ENCODE results near the gene YJU2. TPM values are rescaled to one million over a fixed set of nuclear protein-coding genes. Genes with fewer than 3 reads are reported as not detected.
"Not testable (repeated sequence)": the region's sequence is repeated elsewhere in the genome, so short reads cannot be mapped to it uniquely, and the experiment has no call there.

YJU2 gene
- total RNA-seq, 1 experiment from 2014 or later: 26.5 TPM

- CTCF ChIA-PET: no interaction called here
- POLR2A ChIA-PET: no interaction called here
These were observed 19.1 kb upstream of the YJU2 start for GRCh38 chr19:4227771-4228170.

DNA sequence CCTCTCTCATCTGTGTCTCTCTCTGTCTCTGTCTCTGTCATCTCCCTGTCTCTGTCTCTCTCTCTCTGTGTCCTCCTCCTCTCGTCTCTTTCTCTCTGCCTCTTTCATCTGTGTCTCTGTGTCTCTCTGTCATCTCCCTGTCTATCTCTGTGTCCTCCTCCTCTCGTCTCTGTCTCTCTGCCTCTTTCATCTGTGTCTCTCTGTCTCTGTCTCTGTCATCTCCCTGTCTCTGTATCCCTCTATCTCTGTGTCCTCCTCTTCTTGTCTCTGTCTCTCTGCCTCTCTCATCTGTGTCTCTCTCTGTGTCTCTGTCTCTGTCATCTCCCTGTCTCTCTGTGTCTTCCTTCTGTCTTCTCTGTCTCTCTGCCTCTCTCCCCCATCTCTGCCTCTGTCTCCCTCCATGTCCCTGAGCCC, 18.1 kb upstream of the YJU2 start:
- ChIA-PET CTCF (interaction anchor here (1.5 to 2.9 kb wide), 2 partner anchors 39 to 89 kb away, joined by 3 to 10 read pairs; no protein-coding TSS in a partner anchor), POLR2A (no interaction called here)
- DNase-seq (ENCODE audit: low spot score) (no peak), ATAC-seq (no peak)
- TF ChIP-seq ZNF263 (CRISPR knock-in tag; IDR thresholded peaks at IDR 0.05; ENCODE audit: low read depth): no peak
- peak; percentile 29; the same call in 1 of the 2 replicates for TF ChIP-seq NFE2L1 (CRISPR knock-in tag; IDR thresholded peaks at IDR 0.05)
- Mint-ChIP-seq H3K4me3 (no peak overlapping the region), H3K9me3 (no peaks in the 10 kb centered on the region), H3K4me1 (no peaks in the 10 kb centered on the region), H3K36me3 (no peaks in the 10 kb centered on the region), H3K27ac (no peak overlapping the region), H3K27me3 (ENCODE audit: low read depth) (no peaks in the 10 kb centered on the region; the same call in 1 of the 2 replicates)

More at GRCh38 chr19:4227771-4228170, 19.1 kb upstream of the YJU2 start:
- H3K27me3 Mint-ChIP-seq (ENCODE audit: low read depth): no peaks in the 10 kb centered on the region; the same call in 1 of the 2 replicates
- H3K9me3 Mint-ChIP-seq: no peaks in the 10 kb centered on the region
- TF ChIP-seq NFE2L1 (CRISPR knock-in tag; IDR thresholded peaks at IDR 0.05) (no peak), CDX4 (CRISPR knock-in tag; IDR thresholded peaks at IDR 0.05; ENCODE audit: borderline replicate concordance) (no peak), TP53 (CRISPR knock-in tag; IDR thresholded peaks at IDR 0.05) (no peak), ESRRA (CRISPR knock-in tag; IDR thresholded peaks at IDR 0.05; ENCODE audit: borderline replicate concordance) (no peak), USF1 (CRISPR knock-in tag; IDR thresholded peaks at IDR 0.05) (no peak), HMGA2 (CRISPR knock-in tag; IDR thresholded peaks at IDR 0.05) (no peak), ZSCAN18 (CRISPR knock-in tag; IDR thresholded peaks at IDR 0.05) (no peak), MXD4 (CRISPR knock-in tag; IDR thresholded peaks at IDR 0.05; ENCODE audit: borderline replicate concordance) (no peak), TCF7 (CRISPR knock-in tag; IDR thresholded peaks at IDR 0.05; ENCODE audit: low read depth) (no peak)
- TF ChIP-seq, protein P1, sequence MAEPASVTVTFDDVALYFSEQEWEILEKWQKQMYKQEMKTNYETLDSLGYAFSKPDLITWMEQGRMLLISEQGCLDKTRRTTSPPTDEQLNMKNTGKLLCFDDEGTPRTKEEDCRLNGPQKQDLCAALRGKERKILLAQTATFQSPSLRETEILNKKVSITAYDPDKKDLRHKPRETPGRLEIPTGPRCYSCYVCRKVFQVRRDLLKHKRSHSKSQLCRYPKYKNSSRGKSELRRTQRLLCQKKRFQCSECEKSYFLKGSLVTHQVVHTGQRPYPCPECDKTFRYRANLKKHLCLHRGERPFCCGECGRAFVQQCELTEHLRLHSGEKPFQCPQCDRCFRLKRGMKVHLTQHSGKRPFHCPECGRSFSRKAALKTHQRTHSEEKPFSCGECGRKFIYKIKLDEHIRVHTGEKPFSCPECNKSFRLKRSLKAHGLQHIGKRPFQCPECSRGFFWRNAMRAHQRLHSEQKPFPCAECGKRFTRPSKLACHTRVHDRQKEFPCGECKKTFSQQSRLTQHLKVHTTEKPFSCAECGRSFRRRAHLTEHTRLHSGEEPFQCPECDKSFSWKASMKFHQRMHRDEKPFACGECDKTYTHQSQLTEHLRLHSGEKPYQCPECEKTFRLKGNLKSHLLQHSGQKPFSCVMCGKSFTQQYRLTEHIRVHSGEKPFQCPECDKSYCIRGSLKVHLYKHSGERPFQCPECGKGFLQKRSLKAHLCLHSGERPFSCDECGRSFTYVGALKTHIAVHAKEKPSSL (CRISPR knock-in tag; conservative IDR thresholded peaks at IDR 0.05): no peak
- no peaks in the 10 kb centered on the region for H3K4me1 Mint-ChIP-seq
- DNase-seq (ENCODE audit: low spot score) (no peak), ATAC-seq (no peak)
- no peak overlapping the region for H3K27ac Mint-ChIP-seq
- H3K4me3 Mint-ChIP-seq: no peak overlapping the region
- no peaks in the 10 kb centered on the region for H3K36me3 Mint-ChIP-seq

- POLR2A ChIA-PET: no interaction called here
- no peaks in the 10 kb centered on the region; the same call in 1 of the 2 replicates for H3K27me3 Mint-ChIP-seq (ENCODE audit: low read depth)
These were observed 17.5 kb upstream of the YJU2 start, which contains the start of gene EBI3 for GRCh38 chr19:4229179-4229931. EBI3 (plus strand) TSS chr19:4229523; CDS start chr19:4229551, 28 bp downstream.

DNA sequence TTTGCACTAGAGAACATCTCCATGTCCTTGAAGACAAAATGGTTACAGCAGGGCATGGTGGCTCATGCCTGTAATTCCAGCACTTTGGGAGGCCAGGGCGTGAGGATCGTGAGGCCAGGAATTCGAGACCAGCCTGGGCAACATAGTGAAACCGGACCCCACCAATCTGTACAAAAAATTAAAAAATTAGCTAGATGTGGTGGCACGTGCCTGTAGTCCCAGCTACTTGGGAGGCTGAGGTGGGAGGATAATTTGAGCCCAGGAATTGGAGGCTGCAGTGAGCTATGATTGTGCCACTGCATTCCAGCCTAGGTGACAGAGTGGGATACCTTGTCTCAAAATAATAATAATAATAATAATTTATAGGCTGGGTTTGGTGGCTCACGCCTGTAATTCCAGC, 16.6 kb upstream of the YJU2 start:
- POLR2A ChIA-PET; H3K27me3 Mint-ChIP-seq (ENCODE audit: low read depth); H3K36me3 Mint-ChIP-seq; H3K4me1 Mint-ChIP-seq; H3K4me3 Mint-ChIP-seq; H3K27ac Mint-ChIP-seq; H3K9me3 Mint-ChIP-seq; ATAC-seq; DNase-seq (ENCODE audit: low spot score): not testable (repeated sequence)
- CTCF ChIA-PET: interaction anchor here (0.9 to 2.9 kb wide), 5 partner anchors 9 to 561 kb away, joined by 3 to 10 read pairs (median 3); partner anchors contain the start of gene FEM1A

More at GRCh38 chr19:4229179-4229931, 17.5 kb upstream of the YJU2 start, which contains the start of gene EBI3:
- Mint-ChIP-seq H3K9me3 (no peaks in the 10 kb centered on the region), H3K4me1 (no peaks in the 10 kb centered on the region), H3K4me3 (peak within 1 kb of the TSS; percentile 6; the same call in 1 of the 2 replicates), H3K36me3 (no peaks in the 10 kb centered on the region), H3K27ac (no peak within 1 kb of the TSS)
- DNase-seq (ENCODE audit: low spot score) (no peak), ATAC-seq (peak; percentile 38)
- CTCF ChIA-PET: interaction anchor here (0.9 to 2.9 kb wide), 4 partner anchors 10 to 90 kb away, joined by 3 to 10 read pairs (median 3); no protein-coding TSS in a partner anchor
- no peak for TF ChIP-seq RORB (CRISPR knock-in tag; IDR thresholded peaks at IDR 0.05)
- peak; percentile 52; the same call in 1 of the 2 replicates for TF ChIP-seq ZNF263 (CRISPR knock-in tag; IDR thresholded peaks at IDR 0.05; ENCODE audit: low read depth)
- peak; percentile 85 for TF ChIP-seq ZNF423 (CRISPR knock-in tag; IDR thresholded peaks at IDR 0.05)

All from WTC11 (cell line).